HepG2 (cell line): ENCODE data around the gene LRP10. TPM values are rescaled to one million over a fixed set of nuclear protein-coding genes. Genes with fewer than 3 reads are reported as not detected.

ENCODE experiments used
- BORCS8-MEF2B ChIP-seq: sonication (generic); formaldehyde crosslinking; IDR thresholded peaks from 2 replicates; pipeline ENCODE4 v1.8.0; 2022; ENCODE audit warnings: mild to moderate bottlenecking, missing genetic modification reagents
- CHD4 ChIP-seq: fragments of 200-600 bp; sonication (generic); IDR thresholded peaks from 2 replicates; pipeline ENCODE4 v1.7.0; 2017; ENCODE audit warnings: mild to moderate bottlenecking, low read length, borderline replicate concordance
- EP300 ChIP-seq, 3 experiments: sonication (generic) in 1 of 3; formaldehyde crosslinking in 1 of 3; IDR thresholded peaks; 2 replicates each; pipeline versions ENCODE4 v1.5.1 to v1.6.1; 2011 to 2020; ENCODE audit warnings: low read depth in 2 of 3, low read length in 2 of 3, borderline replicate concordance in 1 of 3, improper control_type of control experiment in 1 of 3, mild to moderate bottlenecking in 1 of 3, missing genetic modification reagents in 1 of 3, moderate library complexity in 1 of 3
- HNRNPK ChIP-seq: fragments of 200-400 bp; formaldehyde crosslinking; IDR thresholded peaks from 2 replicates; pipeline ENCODE4 v1.6.1; 2018; ENCODE audit warnings: low read length, low read depth, moderate library complexity, mild to moderate bottlenecking; ENCODE audit not compliant: poor library complexity, severe bottlenecking
- KDM5B ChIP-seq: sonication (generic); formaldehyde crosslinking; IDR thresholded peaks from 2 replicates; pipeline ENCODE4 v1.4.0; 2020; ENCODE audit warnings: missing genetic modification reagents, mild to moderate bottlenecking, borderline replicate concordance
- SOX6 ChIP-seq, 2 experiments: fragments of 450-650 bp in 1 of 2; sonication (generic) in 1 of 2; formaldehyde crosslinking in 1 of 2; IDR thresholded peaks; 2 replicates each; pipeline versions ENCODE4 v1.4.0 to v1.6.1; 2017 to 2020; ENCODE audit warnings: antibody characterized with exemption in 1 of 2, mild to moderate bottlenecking in 1 of 2, missing genetic modification reagents in 1 of 2
- ZFAT ChIP-seq: sonication (generic); formaldehyde crosslinking; conservative IDR thresholded peaks from 2 replicates; pipeline ENCODE4 v1.8.1; 2023; ENCODE audit warnings: missing genetic modification reagents, inconsistent platforms
- ZFP82 ChIP-seq: sonication (generic); formaldehyde crosslinking; IDR thresholded peaks from 2 replicates; pipeline ENCODE4 v1.5.1; 2020; ENCODE audit warnings: mild to moderate bottlenecking, missing genetic modification reagents, borderline replicate concordance
- ZNF17 ChIP-seq: sonication (generic); formaldehyde crosslinking; IDR thresholded peaks from 2 replicates; pipeline ENCODE4 v1.5.0; 2020; ENCODE audit warnings: mild to moderate bottlenecking, missing genetic modification reagents
- ZNF431 ChIP-seq: sonication (generic); formaldehyde crosslinking; IDR thresholded peaks from 2 replicates; pipeline ENCODE4 v1.9.0; 2022; ENCODE audit warnings: missing genetic modification reagents, low read depth, mild to moderate bottlenecking, borderline replicate concordance
- ZNF746 ChIP-seq: sonication (generic); formaldehyde crosslinking; IDR thresholded peaks from 2 replicates; pipeline ENCODE4 v1.8.0; 2022; ENCODE audit warnings: mild to moderate bottlenecking, missing genetic modification reagents
- polyA plus RNA-seq, 8 experiments: library from polyadenylated mRNA; depleted of rRNA in 3 of 8; stranded (reverse) in 7 of 8; unstranded in 1 of 8; fragments of >200 nt; fragmentation: Illumina TruSeq in 4 of 8; extraction: Trizol in 4 of 8; gene quantifications; 2 replicates each; pipeline versions ENCODE4 v1.2.1 to v1.2.3, GENCODE V29; 2011 to 2016; ENCODE audit warnings: low read depth in 4 of 8, missing spikeins in 1 of 8, mixed read lengths in 1 of 8; ENCODE audit not compliant: insufficient read depth in 1 of 8
- total RNA-seq, 5 experiments: library from RNA; depleted of rRNA; stranded (reverse); fragments of >200 nt; fragmentation: Illumina TruSeq; extraction: Trizol; gene quantifications; 2 replicates each; pipeline ENCODE4 v1.2.3, GENCODE V29; 2016; ENCODE audit warnings: low read depth in 1 of 5
- TF ChIP-seq, protein P1 (sequence below), 2 experiments: fragments of 450-650 bp in 1 of 2; sonication (generic) in 1 of 2; formaldehyde crosslinking; IDR thresholded peaks; 2 replicates each; pipeline versions ENCODE4 v1.5.0 to v1.8.0; 2020 to 2022; ENCODE audit warnings: mild to moderate bottlenecking in 1 of 2, missing genetic modification reagents in 1 of 2
- TF ChIP-seq, protein P2 (sequence below): sonication (generic); formaldehyde crosslinking; conservative IDR thresholded peaks from 2 replicates; pipeline ENCODE4 v1.8.0; 2022; ENCODE audit warnings: low read depth, missing genetic modification reagents
- TF ChIP-seq, protein P3 (sequence below): sonication (generic); formaldehyde crosslinking; IDR thresholded peaks from 2 replicates; pipeline ENCODE4 v1.4.0; 2020; ENCODE audit warnings: missing genetic modification reagents
- TF ChIP-seq, protein P4 (sequence below): IDR thresholded peaks from 2 replicates; pipeline ENCODE4 v1.6.1; 2016; ENCODE audit warnings: mild to moderate bottlenecking
- TF ChIP-seq, protein P5 (sequence below): sonication (generic); formaldehyde crosslinking; IDR thresholded peaks from 2 replicates; pipeline ENCODE4 v1.8.1; 2023; ENCODE audit warnings: mild to moderate bottlenecking, missing genetic modification reagents, borderline replicate concordance

The LRP10 gene
- total and polyA plus RNA-seq, 2 of the 13 experiments (the other 11 are each of a cell fraction or from before 2014, with no cell fraction given), result 16.9 to 45.2 TPM

DNA sequence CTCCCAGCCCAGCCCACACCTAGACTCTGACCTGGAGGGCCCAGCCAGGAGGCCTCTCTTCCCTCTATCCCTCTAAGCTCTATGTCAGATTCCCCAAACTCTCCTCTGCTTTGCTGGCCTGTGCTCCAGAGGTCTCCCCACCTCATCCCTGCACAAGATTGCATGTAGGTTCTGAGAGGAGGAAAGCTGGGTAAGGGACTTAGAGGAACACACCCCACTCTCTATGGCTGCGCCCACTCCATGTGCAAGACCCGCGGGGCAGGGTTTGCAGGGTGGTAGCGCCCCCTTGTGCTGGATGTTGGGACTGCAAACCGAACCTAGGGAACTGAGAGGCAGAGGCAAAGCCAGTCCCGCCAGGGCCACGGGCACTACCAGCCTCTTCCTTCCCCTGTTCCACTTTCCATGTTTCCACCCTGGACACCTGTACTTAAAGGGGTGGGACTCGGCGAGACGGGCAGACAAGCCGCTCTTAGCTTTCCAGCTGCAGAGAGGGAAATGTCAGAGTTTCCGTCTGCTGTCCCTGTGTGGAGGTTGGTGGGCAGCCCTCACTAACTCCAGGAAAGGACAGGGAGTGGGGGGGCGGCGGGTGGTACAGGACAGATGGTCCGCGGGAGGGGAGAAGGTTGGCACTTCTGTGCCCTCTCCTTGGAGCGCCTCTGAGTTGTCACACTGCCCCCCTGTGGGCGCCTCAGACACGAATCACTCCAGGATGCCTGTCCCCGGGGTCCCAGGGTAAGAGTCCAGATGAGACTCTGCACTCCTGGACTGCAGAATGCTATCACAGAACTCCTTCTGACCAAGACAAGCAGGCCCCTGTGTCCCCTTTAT, 18.4 kb upstream of the LRP10 start (continued):
- TF ChIP-seq, protein P1, sequence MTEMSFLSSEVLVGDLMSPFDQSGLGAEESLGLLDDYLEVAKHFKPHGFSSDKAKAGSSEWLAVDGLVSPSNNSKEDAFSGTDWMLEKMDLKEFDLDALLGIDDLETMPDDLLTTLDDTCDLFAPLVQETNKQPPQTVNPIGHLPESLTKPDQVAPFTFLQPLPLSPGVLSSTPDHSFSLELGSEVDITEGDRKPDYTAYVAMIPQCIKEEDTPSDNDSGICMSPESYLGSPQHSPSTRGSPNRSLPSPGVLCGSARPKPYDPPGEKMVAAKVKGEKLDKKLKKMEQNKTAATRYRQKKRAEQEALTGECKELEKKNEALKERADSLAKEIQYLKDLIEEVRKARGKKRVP (CRISPR knock-in tag; IDR thresholded peaks at IDR 0.05), result peak in 1 of 2 experiments; percentile 83; a peak in 1 of 4 replicates
- TF ChIP-seq BORCS8-MEF2B (CRISPR knock-in tag), result peak; percentile 91
- TF ChIP-seq, protein P2, sequence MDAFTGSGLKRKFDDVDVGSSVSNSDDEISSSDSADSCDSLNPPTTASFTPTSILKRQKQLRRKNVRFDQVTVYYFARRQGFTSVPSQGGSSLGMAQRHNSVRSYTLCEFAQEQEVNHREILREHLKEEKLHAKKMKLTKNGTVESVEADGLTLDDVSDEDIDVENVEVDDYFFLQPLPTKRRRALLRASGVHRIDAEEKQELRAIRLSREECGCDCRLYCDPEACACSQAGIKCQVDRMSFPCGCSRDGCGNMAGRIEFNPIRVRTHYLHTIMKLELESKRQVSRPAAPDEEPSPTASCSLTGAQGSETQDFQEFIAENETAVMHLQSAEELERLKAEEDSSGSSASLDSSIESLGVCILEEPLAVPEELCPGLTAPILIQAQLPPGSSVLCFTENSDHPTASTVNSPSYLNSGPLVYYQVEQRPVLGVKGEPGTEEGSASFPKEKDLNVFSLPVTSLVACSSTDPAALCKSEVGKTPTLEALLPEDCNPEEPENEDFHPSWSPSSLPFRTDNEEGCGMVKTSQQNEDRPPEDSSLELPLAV (CRISPR knock-in tag), result no peak
- TF ChIP-seq SOX6 (IDR thresholded peaks at IDR 0.05), result no peak
- TF ChIP-seq SOX6 (CRISPR knock-in tag; IDR thresholded peaks at IDR 0.05), result peak; percentile 79
- TF ChIP-seq KDM5B (CRISPR knock-in tag), result peak; percentile 94
- no peak for TF ChIP-seq ZFAT (CRISPR knock-in tag)
- TF ChIP-seq, protein P3, sequence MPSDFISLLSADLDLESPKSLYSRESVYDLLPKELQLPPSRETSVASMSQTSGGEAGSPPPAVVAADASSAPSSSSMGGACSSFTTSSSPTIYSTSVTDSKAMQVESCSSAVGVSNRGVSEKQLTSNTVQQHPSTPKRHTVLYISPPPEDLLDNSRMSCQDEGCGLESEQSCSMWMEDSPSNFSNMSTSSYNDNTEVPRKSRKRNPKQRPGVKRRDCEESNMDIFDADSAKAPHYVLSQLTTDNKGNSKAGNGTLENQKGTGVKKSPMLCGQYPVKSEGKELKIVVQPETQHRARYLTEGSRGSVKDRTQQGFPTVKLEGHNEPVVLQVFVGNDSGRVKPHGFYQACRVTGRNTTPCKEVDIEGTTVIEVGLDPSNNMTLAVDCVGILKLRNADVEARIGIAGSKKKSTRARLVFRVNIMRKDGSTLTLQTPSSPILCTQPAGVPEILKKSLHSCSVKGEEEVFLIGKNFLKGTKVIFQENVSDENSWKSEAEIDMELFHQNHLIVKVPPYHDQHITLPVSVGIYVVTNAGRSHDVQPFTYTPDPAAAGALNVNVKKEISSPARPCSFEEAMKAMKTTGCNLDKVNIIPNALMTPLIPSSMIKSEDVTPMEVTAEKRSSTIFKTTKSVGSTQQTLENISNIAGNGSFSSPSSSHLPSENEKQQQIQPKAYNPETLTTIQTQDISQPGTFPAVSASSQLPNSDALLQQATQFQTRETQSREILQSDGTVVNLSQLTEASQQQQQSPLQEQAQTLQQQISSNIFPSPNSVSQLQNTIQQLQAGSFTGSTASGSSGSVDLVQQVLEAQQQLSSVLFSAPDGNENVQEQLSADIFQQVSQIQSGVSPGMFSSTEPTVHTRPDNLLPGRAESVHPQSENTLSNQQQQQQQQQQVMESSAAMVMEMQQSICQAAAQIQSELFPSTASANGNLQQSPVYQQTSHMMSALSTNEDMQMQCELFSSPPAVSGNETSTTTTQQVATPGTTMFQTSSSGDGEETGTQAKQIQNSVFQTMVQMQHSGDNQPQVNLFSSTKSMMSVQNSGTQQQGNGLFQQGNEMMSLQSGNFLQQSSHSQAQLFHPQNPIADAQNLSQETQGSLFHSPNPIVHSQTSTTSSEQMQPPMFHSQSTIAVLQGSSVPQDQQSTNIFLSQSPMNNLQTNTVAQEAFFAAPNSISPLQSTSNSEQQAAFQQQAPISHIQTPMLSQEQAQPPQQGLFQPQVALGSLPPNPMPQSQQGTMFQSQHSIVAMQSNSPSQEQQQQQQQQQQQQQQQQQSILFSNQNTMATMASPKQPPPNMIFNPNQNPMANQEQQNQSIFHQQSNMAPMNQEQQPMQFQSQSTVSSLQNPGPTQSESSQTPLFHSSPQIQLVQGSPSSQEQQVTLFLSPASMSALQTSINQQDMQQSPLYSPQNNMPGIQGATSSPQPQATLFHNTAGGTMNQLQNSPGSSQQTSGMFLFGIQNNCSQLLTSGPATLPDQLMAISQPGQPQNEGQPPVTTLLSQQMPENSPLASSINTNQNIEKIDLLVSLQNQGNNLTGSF (CRISPR knock-in tag), result 0 out of 2 replicates have a peak, but pooled peaks have one; percentile 43
- no peak for TF ChIP-seq ZFP82 (CRISPR knock-in tag)
- no peak for TF ChIP-seq EP300 (IDR thresholded peaks at IDR 0.05; ENCODE audit: low read depth in 2 of 2, low read length in 2 of 2)
- TF ChIP-seq EP300 (CRISPR knock-in tag; IDR thresholded peaks at IDR 0.05; ENCODE audit: borderline replicate concordance), result peak; percentile 61; the same call in 1 of the 2 replicates
- TF ChIP-seq CHD4, result peak; percentile 96
- 0 out of 2 replicates have a peak, but pooled peaks have one; percentile 73 for TF ChIP-seq ZNF746 (CRISPR knock-in tag)
- peak; percentile 9; the same call in 1 of the 2 replicates for TF ChIP-seq ZNF431 (CRISPR knock-in tag)
- no peak for TF ChIP-seq ZNF17 (CRISPR knock-in tag)
- TF ChIP-seq, protein P4, sequence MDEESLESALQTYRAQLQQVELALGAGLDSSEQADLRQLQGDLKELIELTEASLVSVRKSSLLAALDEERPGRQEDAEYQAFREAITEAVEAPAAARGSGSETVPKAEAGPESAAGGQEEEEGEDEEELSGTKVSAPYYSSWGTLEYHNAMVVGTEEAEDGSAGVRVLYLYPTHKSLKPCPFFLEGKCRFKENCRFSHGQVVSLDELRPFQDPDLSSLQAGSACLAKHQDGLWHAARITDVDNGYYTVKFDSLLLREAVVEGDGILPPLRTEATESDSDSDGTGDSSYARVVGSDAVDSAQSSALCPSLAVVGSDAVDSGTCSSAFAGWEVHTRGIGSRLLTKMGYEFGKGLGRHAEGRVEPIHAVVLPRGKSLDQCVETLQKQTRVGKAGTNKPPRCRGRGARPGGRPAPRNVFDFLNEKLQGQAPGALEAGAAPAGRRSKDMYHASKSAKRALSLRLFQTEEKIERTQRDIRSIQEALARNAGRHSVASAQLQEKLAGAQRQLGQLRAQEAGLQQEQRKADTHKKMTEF (CRISPR knock-in tag), result peak; percentile 88
- TF ChIP-seq, protein P5, sequence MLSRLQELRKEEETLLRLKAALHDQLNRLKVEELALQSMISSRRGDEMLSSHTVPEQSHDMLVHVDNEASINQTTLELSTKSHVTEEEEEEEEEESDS (CRISPR knock-in tag), result peak; percentile 84; the same call in 1 of the 2 replicates
- no peak for TF ChIP-seq HNRNPK
